ENCODE measurements around the gene TTC23L.

DNA sequence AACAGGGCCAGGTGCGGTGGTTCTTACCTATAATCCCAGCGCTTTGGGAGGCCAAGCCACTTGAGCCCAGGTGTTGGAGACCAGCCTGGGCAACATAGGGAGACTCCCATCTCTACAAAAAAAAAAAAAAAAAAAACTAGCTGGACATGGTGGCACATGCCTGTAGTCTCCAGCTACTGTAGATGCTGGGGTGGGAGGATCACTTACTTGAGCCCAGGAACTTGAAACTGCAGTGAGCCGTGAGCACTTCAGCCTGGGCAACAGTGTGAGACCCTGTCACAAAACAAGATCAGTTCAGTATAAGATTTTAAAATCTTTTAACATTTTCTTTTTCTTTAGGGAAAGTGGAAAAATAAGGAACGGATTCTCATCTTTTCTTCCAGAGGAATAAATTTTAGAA, 79.1 kb downstream of the TTC23L start:
- TF ChIP-seq, protein P1, sequence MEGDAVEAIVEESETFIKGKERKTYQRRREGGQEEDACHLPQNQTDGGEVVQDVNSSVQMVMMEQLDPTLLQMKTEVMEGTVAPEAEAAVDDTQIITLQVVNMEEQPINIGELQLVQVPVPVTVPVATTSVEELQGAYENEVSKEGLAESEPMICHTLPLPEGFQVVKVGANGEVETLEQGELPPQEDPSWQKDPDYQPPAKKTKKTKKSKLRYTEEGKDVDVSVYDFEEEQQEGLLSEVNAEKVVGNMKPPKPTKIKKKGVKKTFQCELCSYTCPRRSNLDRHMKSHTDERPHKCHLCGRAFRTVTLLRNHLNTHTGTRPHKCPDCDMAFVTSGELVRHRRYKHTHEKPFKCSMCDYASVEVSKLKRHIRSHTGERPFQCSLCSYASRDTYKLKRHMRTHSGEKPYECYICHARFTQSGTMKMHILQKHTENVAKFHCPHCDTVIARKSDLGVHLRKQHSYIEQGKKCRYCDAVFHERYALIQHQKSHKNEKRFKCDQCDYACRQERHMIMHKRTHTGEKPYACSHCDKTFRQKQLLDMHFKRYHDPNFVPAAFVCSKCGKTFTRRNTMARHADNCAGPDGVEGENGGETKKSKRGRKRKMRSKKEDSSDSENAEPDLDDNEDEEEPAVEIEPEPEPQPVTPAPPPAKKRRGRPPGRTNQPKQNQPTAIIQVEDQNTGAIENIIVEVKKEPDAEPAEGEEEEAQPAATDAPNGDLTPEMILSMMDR (conservative IDR thresholded peaks at IDR 0.05), result no peak
- TF ChIP-seq ZFX (IDR thresholded peaks at IDR 0.05), result no peak
